Stimulated activated memory B cell treated with anti-CD40 and anti-IgM and Interleukin-4, amounts not matched to agents 10 μg/mL and 1 μg/mL and 100 μg/mL, for 72 hours (primary cell): ENCODE results near the gene ELK3.

Experiments used
- ATAC-seq: fragments of 150-1000 bp; cut with Tn5 transposase; 2 replicates; pipeline ENCODE4 v1.10.0; 2021
- H3K27ac Mint-ChIP-seq: one replicate; pipeline ENCODE4 v1.8.0; 2022; ENCODE audit warnings: mild to moderate bottlenecking, mixed read lengths
- H3K27me3 Mint-ChIP-seq: one replicate; pipeline ENCODE4 v1.8.0; 2022; ENCODE audit warnings: mixed read lengths
- H3K36me3 Mint-ChIP-seq: one replicate; pipeline ENCODE4 v1.8.0; 2022; ENCODE audit warnings: mixed read lengths
- H3K4me1 Mint-ChIP-seq: one replicate; pipeline ENCODE4 v1.8.0; 2022; ENCODE audit warnings: mixed read lengths
- H3K4me3 Mint-ChIP-seq: one replicate; pipeline ENCODE4 v1.8.0; 2022; ENCODE audit warnings: mild to moderate bottlenecking, moderate library complexity, mixed read lengths
- H3K9me3 Mint-ChIP-seq: one replicate; pipeline ENCODE4 v1.8.0; 2022; ENCODE audit warnings: mixed read lengths

The ELK3 gene

GRCh38 chr12:96215919-96216273, 21.7 kb downstream of the ELK3 start:
- no peaks in the 10 kb centered on the region for H3K9me3 Mint-ChIP-seq
- no peak overlapping the region for H3K4me3 Mint-ChIP-seq
- H3K4me1 Mint-ChIP-seq = peaks cover 77% of the 10 kb centered on the region
- H3K27ac Mint-ChIP-seq = no peak overlapping the region
- ATAC-seq = no peak
- H3K27me3 Mint-ChIP-seq = no peaks in the 10 kb centered on the region
- peaks cover 16% of the 10 kb centered on the region for H3K36me3 Mint-ChIP-seq

- no peak overlapping the region for H3K27ac Mint-ChIP-seq
- H3K9me3 Mint-ChIP-seq = no peaks in the 10 kb centered on the region
- no peak for ATAC-seq
- H3K27me3 Mint-ChIP-seq = no peaks in the 10 kb centered on the region
- peaks cover 71% of the 10 kb centered on the region for H3K4me1 Mint-ChIP-seq
- no peak overlapping the region for H3K4me3 Mint-ChIP-seq
- peaks cover 37% of the 10 kb centered on the region for H3K36me3 Mint-ChIP-seq
These were observed 25.0 kb downstream of the ELK3 start for GRCh38 chr12:96218989-96219678.

GRCh38 chr12:96219700-96220206, 25.6 kb downstream of the ELK3 start:
- no peak overlapping the region for H3K4me3 Mint-ChIP-seq
- no peak overlapping the region for H3K27ac Mint-ChIP-seq
- H3K36me3 Mint-ChIP-seq = peaks cover 41% of the 10 kb centered on the region
- no peak for ATAC-seq
- H3K9me3 Mint-ChIP-seq = no peaks in the 10 kb centered on the region
- peaks cover 69% of the 10 kb centered on the region for H3K4me1 Mint-ChIP-seq
- H3K27me3 Mint-ChIP-seq = no peaks in the 10 kb centered on the region

- H3K4me3 Mint-ChIP-seq = no peak overlapping the region
- no peak for ATAC-seq
- H3K27me3 Mint-ChIP-seq = no peaks in the 10 kb centered on the region
- no peaks in the 10 kb centered on the region for H3K9me3 Mint-ChIP-seq
- peaks cover 68% of the 10 kb centered on the region for H3K4me1 Mint-ChIP-seq
- no peak overlapping the region for H3K27ac Mint-ChIP-seq
- H3K36me3 Mint-ChIP-seq = peaks cover 41% of the 10 kb centered on the region
These were observed 26.7 kb downstream of the ELK3 start for GRCh38 chr12:96220902-96221301.

GRCh38 chr12:96221391-96221790, 27.2 kb downstream of the ELK3 start:
- Mint-ChIP-seq H3K4me3 (no peak overlapping the region), H3K4me1 (peaks cover 68% of the 10 kb centered on the region)

GRCh38 chr12:96223411-96224218, 29.4 kb downstream of the ELK3 start:
- H3K27ac Mint-ChIP-seq = peak overlapping the region; percentile 76
- H3K27me3 Mint-ChIP-seq = no peaks in the 10 kb centered on the region
- peak overlapping the region; percentile 45 for H3K4me3 Mint-ChIP-seq
- ATAC-seq = peak; percentile 90
- H3K9me3 Mint-ChIP-seq = no peaks in the 10 kb centered on the region
- H3K4me1 Mint-ChIP-seq = peaks cover 77% of the 10 kb centered on the region
- peaks cover 50% of the 10 kb centered on the region for H3K36me3 Mint-ChIP-seq

More at GRCh38 chr12:96221391-96221790, 27.2 kb downstream of the ELK3 start:
- Mint-ChIP-seq H3K27ac (no peak overlapping the region), H3K27me3 (no peaks in the 10 kb centered on the region), H3K9me3 (no peaks in the 10 kb centered on the region), H3K36me3 (peaks cover 46% of the 10 kb centered on the region)
- ATAC-seq = no peak

GRCh38 chr12:96224219-96224615, 30.0 kb downstream of the ELK3 start:
- Mint-ChIP-seq H3K9me3 (no peaks in the 10 kb centered on the region), H3K4me1 (peaks cover 73% of the 10 kb centered on the region), H3K27ac (peak overlapping the region; percentile 76), H3K27me3 (no peaks in the 10 kb centered on the region), H3K36me3 (peaks cover 50% of the 10 kb centered on the region), H3K4me3 (peak overlapping the region; percentile 45)
- ATAC-seq = no peak

GRCh38 chr12:96225044-96225855, 31.1 kb downstream of the ELK3 start:
- peak overlapping the region; percentile 55 for H3K27ac Mint-ChIP-seq
- no peaks in the 10 kb centered on the region for H3K9me3 Mint-ChIP-seq
- no peaks in the 10 kb centered on the region for H3K27me3 Mint-ChIP-seq
- peaks cover 44% of the 10 kb centered on the region for H3K36me3 Mint-ChIP-seq
- ATAC-seq = no peak
- no peak overlapping the region for H3K4me3 Mint-ChIP-seq
- peaks cover 63% of the 10 kb centered on the region for H3K4me1 Mint-ChIP-seq

GRCh38 chr12:96225994-96226399, 31.8 kb downstream of the ELK3 start:
- no peak for ATAC-seq
- peak overlapping the region; percentile 55 for H3K27ac Mint-ChIP-seq
- no peak overlapping the region for H3K4me3 Mint-ChIP-seq
- H3K9me3 Mint-ChIP-seq = no peaks in the 10 kb centered on the region
- peaks cover 61% of the 10 kb centered on the region for H3K4me1 Mint-ChIP-seq
- H3K36me3 Mint-ChIP-seq = peaks cover 45% of the 10 kb centered on the region
- H3K27me3 Mint-ChIP-seq = no peaks in the 10 kb centered on the region

GRCh38 chr12:96226401-96226800, 32.2 kb downstream of the ELK3 start:
- Mint-ChIP-seq H3K27ac (peak overlapping the region; percentile 55), H3K36me3 (peaks cover 49% of the 10 kb centered on the region)

GRCh38 chr12:96226801-96227348, 32.7 kb downstream of the ELK3 start:
- Mint-ChIP-seq H3K4me3 (no peak overlapping the region), H3K9me3 (no peaks in the 10 kb centered on the region), H3K27me3 (no peaks in the 10 kb centered on the region), H3K27ac (peak overlapping the region; percentile 55), H3K4me1 (peaks cover 55% of the 10 kb centered on the region), H3K36me3 (peaks cover 54% of the 10 kb centered on the region)
- ATAC-seq = no peak

More at GRCh38 chr12:96226401-96226800, 32.2 kb downstream of the ELK3 start:
- H3K4me3 Mint-ChIP-seq = no peak overlapping the region
- ATAC-seq = no peak
- no peaks in the 10 kb centered on the region for H3K9me3 Mint-ChIP-seq
- no peaks in the 10 kb centered on the region for H3K27me3 Mint-ChIP-seq
- peaks cover 59% of the 10 kb centered on the region for H3K4me1 Mint-ChIP-seq

GRCh38 chr12:96227365-96228106, 33.4 kb downstream of the ELK3 start:
- Mint-ChIP-seq H3K4me3 (no peak overlapping the region), H3K9me3 (no peaks in the 10 kb centered on the region), H3K27ac (peak overlapping the region; percentile 55), H3K4me1 (peaks cover 51% of the 10 kb centered on the region), H3K36me3 (peaks cover 52% of the 10 kb centered on the region), H3K27me3 (no peaks in the 10 kb centered on the region)
- no peak for ATAC-seq

- peaks cover 39% of the 10 kb centered on the region for H3K4me1 Mint-ChIP-seq
- no peak for ATAC-seq
- peaks cover 40% of the 10 kb centered on the region for H3K36me3 Mint-ChIP-seq
These were observed 34.5 kb downstream of the ELK3 start for GRCh38 chr12:96228566-96229248.

GRCh38 chr12:96230646-96231045, 36.5 kb downstream of the ELK3 start:
- no peak for ATAC-seq
- peaks cover 34% of the 10 kb centered on the region for H3K4me1 Mint-ChIP-seq
- H3K36me3 Mint-ChIP-seq = peaks cover 37% of the 10 kb centered on the region
- H3K27ac Mint-ChIP-seq = no peak overlapping the region
- no peak overlapping the region for H3K4me3 Mint-ChIP-seq
- H3K9me3 Mint-ChIP-seq = no peaks in the 10 kb centered on the region
- H3K27me3 Mint-ChIP-seq = no peaks in the 10 kb centered on the region

More at GRCh38 chr12:96228566-96229248, 34.5 kb downstream of the ELK3 start:
- no peak overlapping the region for H3K4me3 Mint-ChIP-seq
- no peaks in the 10 kb centered on the region for H3K9me3 Mint-ChIP-seq
- no peaks in the 10 kb centered on the region for H3K27me3 Mint-ChIP-seq
- no peak overlapping the region for H3K27ac Mint-ChIP-seq
